Fibroblast of lung (primary cell): Measurements from ENCODE around the gene CROT. TPM values are rescaled to one million over a fixed set of nuclear protein-coding genes. Genes with fewer than 3 reads are reported as not detected.

Source experiments
- DNase-seq, 2 donors: peaks; one replicate each; pipeline versions ENCODE4 v3.0.0 to v3.0.0-alpha.2; 2010; ENCODE audit warnings: low read depth in 2 of 2
- H2AFZ ChIP-seq: 2 replicates; pipeline ENCODE4 v1.5.1; 2012; ENCODE audit warnings: low read length, control low read depth, inconsistent platforms
- H3K27ac ChIP-seq: 2 replicates; pipeline ENCODE4 v1.5.1; 2011; ENCODE audit warnings: low read length, control low read depth; ENCODE audit not compliant: insufficient read depth
- H3K27me3 ChIP-seq: 2 replicates; pipeline ENCODE4 v1.5.1; 2011; ENCODE audit warnings: mild to moderate bottlenecking, low read length; ENCODE audit not compliant: control insufficient read depth, insufficient read depth
- H3K36me3 ChIP-seq: 2 replicates; pipeline ENCODE4 v1.5.1; 2011; ENCODE audit warnings: low read length; ENCODE audit not compliant: control insufficient read depth, insufficient read depth
- H3K4me1 ChIP-seq: 2 replicates; pipeline ENCODE4 v1.5.1; 2011; ENCODE audit warnings: low read length; ENCODE audit not compliant: control insufficient read depth, insufficient read depth; ENCODE audit errors: extremely low read depth
- H3K4me2 ChIP-seq: 2 replicates; pipeline ENCODE4 v1.5.1; 2011; ENCODE audit warnings: low read length, control low read depth; ENCODE audit not compliant: insufficient read depth; ENCODE audit errors: extremely low read depth
- H3K4me3 ChIP-seq, 4 experiments: fragments of 200-600 bp in 1 of 4; sonication (generic) in 1 of 4; replicated peaks in 1 of 4; 2 replicates each; pipeline ENCODE4 v1.5.1; 2011 to 2016; ENCODE audit warnings: low read length in 4 of 4, low read depth in 3 of 4, mild to moderate bottlenecking in 3 of 4, control low read depth in 2 of 4, inconsistent platforms in 1 of 4, mixed read lengths in 1 of 4; ENCODE audit not compliant: insufficient read depth in 1 of 4; ENCODE audit errors: control extremely low read depth in 1 of 4
- H3K79me2 ChIP-seq: 2 replicates; pipeline ENCODE4 v1.5.1; 2012; ENCODE audit warnings: mild to moderate bottlenecking, low read length, inconsistent platforms; ENCODE audit not compliant: control insufficient read depth, insufficient read depth
- H3K9ac ChIP-seq: 2 replicates; pipeline ENCODE4 v1.5.1; 2011; ENCODE audit warnings: mild to moderate bottlenecking, low read length, control low read depth; ENCODE audit not compliant: insufficient read depth
- H3K9me3 ChIP-seq: 2 replicates; pipeline ENCODE4 v1.5.1; 2012; ENCODE audit warnings: low read depth, low read length; ENCODE audit not compliant: control insufficient read depth, insufficient read depth
- H4K20me1 ChIP-seq: 2 replicates; pipeline ENCODE4 v1.5.1; 2011; ENCODE audit warnings: low read length; ENCODE audit not compliant: control insufficient read depth, insufficient read depth; ENCODE audit errors: extremely low read depth
- EZH2 ChIP-seq: IDR thresholded peaks from 2 replicates; pipeline ENCODE4 v1.5.1; 2012; ENCODE audit warnings: low read length, control low read depth, mild to moderate bottlenecking; ENCODE audit errors: missing control alignments
- polyA plus RNA-seq, 2 donors: library from polyadenylated mRNA; depleted of rRNA in 1 of 2; stranded (reverse) in 1 of 2; unstranded in 1 of 2; fragments of >200 nt; gene quantifications; 2 replicates each; pipeline ENCODE4 v1.2.1, GENCODE V29; 2011 to 2012; ENCODE audit warnings: missing spikeins in 1 of 2
- total RNA-seq: library from RNA; depleted of rRNA; stranded (reverse); fragments of >200 nt; gene quantifications from 2 replicates; pipeline ENCODE4 v1.2.1, GENCODE V29; 2014
- TF ChIP-seq, protein P1 (sequence below), 2 donors: IDR thresholded peaks in 1 of 2; conservative IDR thresholded peaks in 1 of 2; 1 replicate in 1 of 2; 2 replicates in 1 of 2; pipeline ENCODE4 v1.5.1; 2011 to 2012; ENCODE audit warnings: low read length in 2 of 2, control low read depth in 1 of 2, inconsistent platforms in 1 of 2, low read depth in 1 of 2, mild to moderate bottlenecking in 1 of 2

The CROT gene
- total and polyA plus RNA-seq, 2 donors (not counting 1 experiment from before 2014, with no cell fraction given), result 13.1 to 23.0 TPM

DNA sequence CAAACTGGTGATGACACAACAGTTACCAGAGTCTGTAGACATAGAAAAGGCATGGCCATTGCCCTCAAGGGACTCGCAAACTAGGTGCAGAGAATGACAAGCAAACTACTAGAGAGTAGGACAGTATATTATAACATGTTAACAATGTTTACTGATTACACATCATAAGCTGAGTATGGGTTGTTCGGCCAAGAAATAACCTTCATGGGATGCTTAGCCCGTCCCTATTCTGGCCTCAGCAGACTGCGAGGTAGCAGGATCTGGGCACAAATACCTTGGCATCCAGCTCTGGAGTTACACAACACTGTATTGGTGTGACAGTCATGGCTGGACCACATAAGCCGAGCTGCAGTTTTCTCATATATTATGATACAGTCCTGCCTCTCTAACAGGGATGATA is 78.6 kb downstream of the CROT start:
- Histone ChIP-seq H3K4me2 (no peak overlapping the region), H3K9me3 (no peaks in the 10 kb centered on the region), H3K27ac (no peak overlapping the region), H3K79me2 (no peaks in the 10 kb centered on the region), H3K27me3 (no peaks in the 10 kb centered on the region), H3K4me1 (no peaks in the 10 kb centered on the region), H3K4me3 (no peak overlapping the region), H3K36me3 (no peaks in the 10 kb centered on the region), H2AFZ (no peak overlapping the region), H3K9ac (no peak overlapping the region), H4K20me1 (no peaks in the 10 kb centered on the region)
- no peak for DNase-seq
- no peak for TF ChIP-seq EZH2
- TF ChIP-seq, protein P1, sequence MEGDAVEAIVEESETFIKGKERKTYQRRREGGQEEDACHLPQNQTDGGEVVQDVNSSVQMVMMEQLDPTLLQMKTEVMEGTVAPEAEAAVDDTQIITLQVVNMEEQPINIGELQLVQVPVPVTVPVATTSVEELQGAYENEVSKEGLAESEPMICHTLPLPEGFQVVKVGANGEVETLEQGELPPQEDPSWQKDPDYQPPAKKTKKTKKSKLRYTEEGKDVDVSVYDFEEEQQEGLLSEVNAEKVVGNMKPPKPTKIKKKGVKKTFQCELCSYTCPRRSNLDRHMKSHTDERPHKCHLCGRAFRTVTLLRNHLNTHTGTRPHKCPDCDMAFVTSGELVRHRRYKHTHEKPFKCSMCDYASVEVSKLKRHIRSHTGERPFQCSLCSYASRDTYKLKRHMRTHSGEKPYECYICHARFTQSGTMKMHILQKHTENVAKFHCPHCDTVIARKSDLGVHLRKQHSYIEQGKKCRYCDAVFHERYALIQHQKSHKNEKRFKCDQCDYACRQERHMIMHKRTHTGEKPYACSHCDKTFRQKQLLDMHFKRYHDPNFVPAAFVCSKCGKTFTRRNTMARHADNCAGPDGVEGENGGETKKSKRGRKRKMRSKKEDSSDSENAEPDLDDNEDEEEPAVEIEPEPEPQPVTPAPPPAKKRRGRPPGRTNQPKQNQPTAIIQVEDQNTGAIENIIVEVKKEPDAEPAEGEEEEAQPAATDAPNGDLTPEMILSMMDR (conservative IDR thresholded peaks at IDR 0.05 in 1 of 2, IDR thresholded peaks at IDR 0.05 in 1 of 2; ENCODE audit: low read depth in 1 of 2, low read length in 2 of 2), result no peak

DNA sequence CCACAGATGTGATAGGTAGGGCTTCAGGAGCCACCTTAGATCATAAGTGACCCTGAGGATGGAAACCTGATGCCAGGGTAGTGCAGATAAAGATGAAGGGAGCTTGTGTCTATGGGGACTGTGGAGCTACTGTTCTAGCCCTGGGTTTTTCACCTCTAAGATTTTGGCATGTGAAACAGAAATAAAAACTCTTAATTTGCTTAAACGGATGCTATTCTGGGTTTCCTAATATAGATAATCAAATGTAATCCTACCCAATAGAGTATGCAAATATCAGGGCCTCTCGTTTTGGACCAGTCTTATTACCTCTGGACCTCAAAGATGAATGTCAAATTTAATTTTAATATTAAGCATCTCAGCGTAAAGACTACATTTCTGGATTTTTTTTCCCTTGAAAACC is 80.7 kb downstream of the CROT start:
- no peaks in the 10 kb centered on the region for H4K20me1 ChIP-seq
- H3K4me1 ChIP-seq, result no peaks in the 10 kb centered on the region
- TF ChIP-seq, protein P1 (conservative IDR thresholded peaks at IDR 0.05 in 1 of 2, IDR thresholded peaks at IDR 0.05 in 1 of 2; ENCODE audit: low read depth in 1 of 2, low read length in 2 of 2), result no peak
- no peak for TF ChIP-seq EZH2
- H3K27me3 ChIP-seq, result no peaks in the 10 kb centered on the region
- H3K9ac ChIP-seq, result no peak overlapping the region
- no peaks in the 10 kb centered on the region for H3K79me2 ChIP-seq
- DNase-seq, result no peak
- H3K36me3 ChIP-seq, result no peaks in the 10 kb centered on the region
- H3K4me2 ChIP-seq, result no peak overlapping the region
- no peak overlapping the region for H2AFZ ChIP-seq
- H3K9me3 ChIP-seq, result no peaks in the 10 kb centered on the region
- H3K4me3 ChIP-seq, result no peak overlapping the region
- no peak overlapping the region for H3K27ac ChIP-seq

DNA sequence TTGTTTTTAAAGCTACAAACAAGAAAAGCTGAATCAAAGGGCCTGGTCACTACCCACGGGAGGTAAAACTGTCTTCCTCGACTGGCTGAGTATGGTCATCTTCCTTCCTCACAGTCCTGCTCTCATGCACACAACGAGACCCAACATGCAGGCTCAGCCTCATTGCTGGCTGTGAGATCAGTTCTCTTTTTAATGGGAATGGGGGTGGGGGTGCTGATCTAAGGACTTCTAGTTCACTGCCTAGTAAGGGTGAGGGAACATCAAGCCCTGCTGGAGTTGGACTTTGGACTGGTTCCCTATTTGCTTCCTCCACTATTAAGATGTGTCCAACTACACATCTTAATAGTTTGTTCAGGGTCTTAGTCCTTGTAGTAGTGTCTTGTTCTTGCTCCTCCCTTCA is 81.8 kb downstream of the CROT start:
- Histone ChIP-seq H3K4me1 (no peaks in the 10 kb centered on the region), H3K36me3 (no peaks in the 10 kb centered on the region), H3K27ac (no peak overlapping the region), H2AFZ (no peak overlapping the region), H3K27me3 (no peaks in the 10 kb centered on the region), H4K20me1 (no peaks in the 10 kb centered on the region), H3K4me3 (no peak overlapping the region), H3K79me2 (no peaks in the 10 kb centered on the region), H3K4me2 (no peak overlapping the region), H3K9ac (no peak overlapping the region), H3K9me3 (no peaks in the 10 kb centered on the region)
- no peak for TF ChIP-seq EZH2
- TF ChIP-seq, protein P1 (conservative IDR thresholded peaks at IDR 0.05 in 1 of 2, IDR thresholded peaks at IDR 0.05 in 1 of 2; ENCODE audit: low read depth in 1 of 2, low read length in 2 of 2), result no peak
- DNase-seq, result no peak
